H1 (cell line): Measurements from ENCODE around the gene CHD3. TPM values are rescaled to one million over a fixed set of nuclear protein-coding genes. Genes with fewer than 3 reads are reported as not detected.

ENCODE experiments used
- CBX5 ChIP-seq: fragments of 300-800, 300-1000 bp; sonication (generic); IDR thresholded peaks from 2 replicates; pipeline ENCODE4 v1.7.1; 2016; ENCODE audit warnings: antibody characterized with exemption, low read length, low read depth
- CTBP2 ChIP-seq: IDR thresholded peaks from 2 replicates; pipeline ENCODE4 v1.7.0; 2011; ENCODE audit warnings: borderline replicate concordance, mild to moderate bottlenecking, moderate library complexity, mixed read lengths, low read length; ENCODE audit not compliant: insufficient read depth, insufficient read length
- CTCF ChIP-seq, 3 experiments: IDR thresholded peaks; 1 replicate in 2 of 3; 2 replicates in 1 of 3; pipeline versions ENCODE4 v1.5.1 to v1.6.1; 2011; ENCODE audit warnings: low read length in 3 of 3, mild to moderate bottlenecking in 3 of 3, inconsistent platforms in 2 of 3, low read depth in 1 of 3, moderate library complexity in 1 of 3; ENCODE audit not compliant: insufficient read depth in 1 of 3; ENCODE audit errors: control extremely low read depth in 1 of 3
- EGR1 ChIP-seq: IDR thresholded peaks from 2 replicates; pipeline ENCODE4 v1.6.1; 2011; ENCODE audit warnings: low read depth, low read length, borderline replicate concordance
- SUZ12 ChIP-seq: fragments of 200-600 bp; sonication (generic); IDR thresholded peaks from 2 replicates; pipeline ENCODE4 v1.6.1; 2012; ENCODE audit warnings: mild to moderate bottlenecking, inconsistent platforms, low read length, moderate library complexity, mixed read lengths
- TCF12 ChIP-seq: IDR thresholded peaks from 2 replicates; pipeline ENCODE4 v1.6.1; 2011; ENCODE audit warnings: low read depth, mild to moderate bottlenecking, low read length
- polyA plus RNA-seq, 7 experiments: library from polyadenylated mRNA; depleted of rRNA in 3 of 7; stranded (reverse) in 5 of 7; unstranded in 2 of 7; fragments of >200 nt in 5 of 7; fragments of 200-250 nt in 2 of 7; gene quantifications; 1 replicate in 5 of 7; 2 replicates in 1 of 7; 4 replicates in 1 of 7; pipeline versions ENCODE4 v1.2.1 to v1.2.3, GENCODE V29; 2011 to 2013; ENCODE audit warnings: missing spikeins in 2 of 7, mixed read lengths in 2 of 7
- total RNA-seq: library from RNA; stranded (reverse); fragmentation: NEBNext Ultra II Directional; extraction: Animal tissue kit (Norgen Biotek cat#: 25700); gene quantifications from 2 replicates; pipeline ENCODE4 v1.2.1, GENCODE V29; 2021

CHD3 gene
- total and polyA plus RNA-seq, 2 of the 8 experiments (the other 6 are each of a cell fraction or from before 2014, with no cell fraction given): 12.3 to 12.9 TPM

GRCh38 chr17:7888184-7888920 is at the start of gene CHD3 (continued):
- no peak for TF ChIP-seq CBX5
- no peak for TF ChIP-seq SUZ12
- no peak for TF ChIP-seq CTCF (IDR thresholded peaks at IDR 0.05; ENCODE audit: control extremely low read depth in 1 of 3, insufficient read depth in 1 of 3, low read depth in 1 of 3, low read length in 3 of 3)
- no peak for TF ChIP-seq CTBP2
- no peak for TF ChIP-seq TCF12
- TF ChIP-seq EGR1: no peak
- TF ChIP-seq, all 59 proteins: peak for 0
